NCI-H1417 (cell line): Measurements from ENCODE around the gene TTC39B.

ENCODE experiments used
- DNase-seq, 3 experiments: peaks; one replicate each; lab custom pipeline; 2025; lab: John Stamatoyannopoulos, UW

TTC39B gene

DNA sequence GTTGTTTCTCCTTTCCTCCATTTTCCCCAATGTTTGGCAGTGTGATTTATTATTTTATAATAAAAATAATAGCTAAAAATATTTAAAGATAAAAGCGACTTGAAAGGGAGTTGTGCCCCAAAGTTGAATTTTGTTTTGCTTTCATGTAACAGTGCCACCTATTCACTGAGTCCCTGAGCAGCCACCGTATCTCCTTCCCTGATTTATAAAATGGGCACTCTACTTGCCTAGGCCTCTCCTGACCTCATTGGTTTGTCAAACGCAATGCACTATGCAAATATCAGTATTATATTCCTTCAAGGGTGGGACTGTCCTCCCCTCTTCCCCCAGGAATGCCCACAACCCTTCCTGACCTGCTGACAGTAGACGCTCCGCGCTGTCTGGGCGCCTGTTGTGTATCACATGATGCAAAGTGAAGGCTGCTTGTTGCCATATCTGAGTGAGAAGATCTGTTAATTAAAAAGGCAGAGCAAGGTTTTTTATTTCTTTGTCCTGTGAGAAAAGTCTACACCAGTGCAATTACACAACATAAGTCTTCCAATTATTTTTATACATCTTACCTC lies 81.4 kb downstream of the TTC39B start:
- no peak for DNase-seq

DNA sequence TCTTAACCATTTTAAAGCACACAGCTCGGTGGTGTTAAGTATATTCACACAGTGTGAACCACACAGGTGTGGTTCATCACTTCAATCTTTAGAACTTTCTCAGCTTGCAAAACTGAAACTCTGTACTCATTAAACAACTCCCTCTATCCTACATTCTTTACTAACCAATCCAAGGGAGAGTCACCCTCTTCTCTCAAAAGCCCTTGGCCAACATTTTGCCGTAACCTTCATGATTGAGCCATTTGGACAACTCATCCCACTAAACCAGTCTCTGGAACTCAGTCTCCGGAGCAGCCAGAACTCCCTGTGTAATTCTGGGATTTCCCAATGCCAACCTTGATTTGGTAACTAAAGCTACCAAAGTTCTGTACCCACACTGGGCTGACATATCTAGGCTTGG lies 84.7 kb downstream of the TTC39B start:
- no peak for DNase-seq

DNA sequence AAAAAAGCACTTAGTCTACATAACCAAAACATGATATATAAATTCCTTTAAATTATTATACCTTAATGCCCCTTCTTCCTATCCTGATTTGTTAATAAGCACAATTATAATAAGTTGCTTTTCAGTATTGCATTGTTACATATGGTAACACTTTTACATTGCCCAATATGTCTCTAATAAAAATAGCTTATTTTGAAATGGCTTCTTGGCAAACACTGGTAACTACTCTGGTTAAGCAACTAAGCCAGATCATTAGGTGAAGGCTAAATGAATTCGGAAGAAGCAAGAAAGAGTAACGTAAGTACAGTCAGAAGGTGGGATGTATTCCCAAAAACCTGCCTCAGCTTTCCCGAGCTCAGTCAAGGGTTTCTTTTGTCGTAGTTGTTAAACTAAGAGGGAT lies 85.3 kb downstream of the TTC39B start:
- DNase-seq: no peak

- DNase-seq: no peak
Measured at GRCh38 chr9:15220658-15221318, 86.2 kb downstream of the TTC39B start.

GRCh38 chr9:15219546-15219945 lies 87.5 kb downstream of the TTC39B start:
- no peak for DNase-seq

DNA sequence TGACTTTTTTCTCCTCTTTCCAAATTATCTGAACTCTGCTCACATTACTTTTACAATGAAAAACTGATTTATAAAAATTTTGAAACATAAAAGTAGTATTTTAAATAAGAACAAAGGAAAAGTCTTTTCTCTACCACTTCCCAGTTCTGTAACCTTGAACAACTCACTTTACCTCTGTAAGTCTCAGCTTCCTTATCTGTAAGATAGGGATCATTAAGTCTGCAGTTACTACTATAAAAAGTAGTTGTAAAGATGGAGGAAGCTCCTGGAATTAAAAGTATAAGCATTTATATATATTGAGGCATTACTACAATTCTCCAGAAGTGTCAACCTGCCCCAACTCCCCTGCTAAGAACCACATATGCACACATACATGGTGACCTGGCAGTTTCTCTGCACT lies 88.0 kb downstream of the TTC39B start:
- no peak for DNase-seq

GRCh38 chr9:15213249-15213648 lies 93.8 kb downstream of the TTC39B start:
- peak in 1 of 3 experiments; percentile 6 for DNase-seq

GRCh38 chr9:15211815-15212495 lies 95.1 kb downstream of the TTC39B start:
- DNase-seq: no peak

DNA sequence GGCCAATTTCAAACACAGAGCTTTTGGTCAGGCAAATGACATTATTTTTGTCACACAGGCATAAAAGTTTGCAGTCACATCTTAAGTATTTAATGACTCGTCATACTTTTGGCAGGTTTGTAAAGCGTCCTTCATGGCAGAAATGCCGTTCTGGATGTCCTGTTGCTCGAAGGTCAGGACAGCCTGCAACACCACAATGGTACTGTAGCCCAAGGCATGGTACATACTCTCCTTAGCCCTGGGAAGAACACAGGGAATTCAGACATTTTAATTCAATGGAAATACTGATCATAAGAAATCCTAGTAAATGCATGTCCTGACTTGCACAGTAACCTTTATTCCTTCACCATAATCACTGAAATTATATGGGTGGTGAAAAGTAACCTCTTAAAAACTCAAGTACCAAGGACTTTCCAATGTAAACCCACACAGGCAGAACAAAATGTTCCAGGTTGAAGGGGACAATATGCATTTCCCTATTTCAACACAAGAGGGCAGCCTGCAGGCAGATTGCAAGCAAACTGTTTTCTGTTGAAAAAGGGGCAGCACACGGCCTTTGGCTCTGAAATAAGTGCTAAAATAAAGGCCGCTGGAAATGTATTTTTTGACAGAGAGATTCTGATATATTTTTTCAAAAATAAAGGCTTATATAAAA lies 95.7 kb downstream of the TTC39B start:
- peak; percentile 47 to 85 (median 82) for DNase-seq

DNA sequence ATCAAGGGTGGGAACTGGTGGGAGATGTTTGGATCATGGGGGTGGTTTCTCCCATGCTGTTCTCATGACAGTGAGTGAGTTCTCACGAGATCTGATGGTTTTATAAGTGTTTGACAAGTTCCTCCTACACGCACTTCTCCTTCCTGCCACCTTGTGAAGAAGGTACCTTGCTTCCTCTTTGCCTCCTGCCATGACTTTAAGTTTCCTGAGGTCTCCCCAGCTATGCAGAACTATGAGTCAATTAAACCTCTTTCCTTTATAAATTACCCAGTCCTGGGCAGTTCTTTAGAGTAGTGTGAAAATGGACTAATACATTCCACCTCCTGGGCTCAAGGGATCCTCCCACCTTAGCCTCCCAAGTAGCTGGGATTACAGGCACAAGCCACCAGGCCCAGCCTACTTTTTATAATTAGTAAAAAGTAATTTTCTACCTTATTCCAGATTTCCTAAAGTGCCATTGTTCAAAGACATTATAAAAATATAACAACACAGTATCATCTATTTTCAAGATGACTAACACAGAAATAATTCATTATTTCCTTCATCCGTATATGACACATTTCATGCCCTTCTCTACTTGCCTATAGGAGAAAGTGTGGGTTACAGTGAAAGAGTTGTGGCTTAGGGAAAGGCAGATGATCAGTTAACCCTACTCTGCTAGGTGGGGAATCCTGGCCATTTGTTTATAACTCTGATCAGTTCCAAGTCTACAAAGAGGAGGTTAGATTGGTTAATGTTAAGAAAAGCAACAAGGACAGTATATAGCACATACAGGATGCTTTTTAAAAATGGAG lies 99.9 kb downstream of the TTC39B start:
- no peak for DNase-seq

DNA sequence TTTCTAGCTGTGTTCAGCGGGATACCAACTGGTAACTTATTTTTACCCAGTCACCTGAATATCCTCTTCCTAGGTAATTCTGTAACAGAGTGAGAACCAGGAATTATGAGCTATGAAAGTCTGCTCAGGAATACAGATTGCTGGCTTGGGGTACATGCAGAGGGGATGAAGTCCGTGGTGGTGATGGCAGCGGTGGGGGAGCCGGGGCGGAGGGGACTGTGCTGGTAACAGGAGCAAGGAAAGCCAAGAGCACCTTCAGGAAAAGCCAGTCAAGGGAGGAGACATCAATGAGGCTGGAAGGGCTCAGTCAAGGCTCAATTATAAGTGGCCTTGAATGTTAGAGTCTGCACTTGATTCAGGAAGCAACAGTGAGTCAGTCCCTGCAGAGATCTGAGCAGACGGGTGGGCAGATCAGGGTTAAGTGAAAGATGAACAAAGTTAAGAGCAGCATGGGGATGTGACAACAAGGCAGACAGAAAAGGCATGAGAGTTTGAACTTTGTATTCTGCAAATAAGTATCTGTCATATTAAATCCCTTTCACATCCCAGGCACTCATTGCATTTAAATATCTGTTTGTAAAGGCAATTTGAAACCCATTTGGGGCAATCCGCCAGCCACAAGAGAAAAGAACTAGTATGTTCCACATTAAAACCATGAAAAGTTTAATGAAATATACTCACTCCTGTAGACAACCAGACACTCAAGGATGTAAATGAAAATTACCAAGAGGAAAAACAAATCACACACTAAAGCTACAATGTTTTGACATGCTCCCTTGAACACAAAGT lies 101.2 kb downstream of the TTC39B start:
- peak in 1 of 3 experiments; percentile 26 for DNase-seq

DNA sequence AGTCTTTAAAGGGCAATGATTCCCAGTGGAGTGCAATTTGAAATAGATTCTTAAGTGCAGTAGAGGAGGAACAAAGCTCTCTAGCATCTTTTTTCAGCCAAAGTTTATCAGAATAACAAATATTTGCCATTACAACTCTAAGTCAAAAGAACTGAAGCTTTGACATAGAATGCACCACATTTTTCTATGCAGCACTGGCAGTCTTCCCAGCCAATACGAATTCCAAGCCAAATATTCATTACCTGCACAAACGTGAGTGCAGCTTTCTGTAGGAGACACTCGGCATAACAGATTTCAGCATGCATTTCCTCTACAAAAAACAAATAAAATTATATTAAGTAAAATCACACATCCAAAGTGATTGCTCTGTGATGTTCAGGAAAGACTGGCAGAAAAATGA lies 103.4 kb downstream of the TTC39B start:
- no peak for DNase-seq

DNA sequence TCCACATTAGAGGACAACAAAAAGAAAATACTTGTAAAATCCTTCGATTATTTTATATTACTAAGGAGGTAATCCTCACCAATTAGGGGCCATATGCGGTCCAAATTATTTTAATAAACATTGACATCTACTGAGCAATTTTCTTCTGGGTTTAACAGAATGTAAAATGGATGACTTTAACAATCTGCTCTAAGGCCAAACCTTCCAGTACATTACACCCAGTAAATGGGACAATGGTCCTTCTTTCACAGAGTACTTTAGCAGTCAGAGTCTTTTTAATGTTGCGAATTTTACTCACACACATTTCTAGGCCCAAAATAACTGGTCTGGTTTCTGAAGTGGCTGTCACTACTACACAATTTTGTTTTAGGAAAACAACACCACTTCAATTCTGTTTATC lies 106.9 kb downstream of the TTC39B start:
- no peak for DNase-seq

GRCh38 chr9:15192856-15193255 lies 114.2 kb downstream of the TTC39B start:
- DNase-seq: no peak

DNA sequence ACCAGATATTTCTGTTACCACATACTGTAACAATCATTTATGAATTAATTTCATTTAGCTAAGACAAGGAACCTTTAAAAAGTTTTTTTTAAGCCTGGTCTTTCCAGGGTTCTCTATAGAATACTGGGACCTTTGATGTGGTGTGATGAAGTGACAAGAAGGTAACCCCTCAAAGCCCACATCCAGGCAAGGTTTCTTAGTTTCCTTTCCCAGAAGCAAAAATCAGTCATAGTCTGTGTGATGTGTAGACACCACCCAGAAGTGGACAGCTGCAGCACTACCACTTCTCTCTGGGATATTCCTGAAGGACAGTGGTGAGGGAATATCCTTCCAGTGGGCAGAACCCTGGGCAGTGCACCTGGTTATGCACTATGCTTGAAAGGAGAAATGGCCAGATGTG lies 115.6 kb downstream of the TTC39B start:
- DNase-seq: no peak

DNA sequence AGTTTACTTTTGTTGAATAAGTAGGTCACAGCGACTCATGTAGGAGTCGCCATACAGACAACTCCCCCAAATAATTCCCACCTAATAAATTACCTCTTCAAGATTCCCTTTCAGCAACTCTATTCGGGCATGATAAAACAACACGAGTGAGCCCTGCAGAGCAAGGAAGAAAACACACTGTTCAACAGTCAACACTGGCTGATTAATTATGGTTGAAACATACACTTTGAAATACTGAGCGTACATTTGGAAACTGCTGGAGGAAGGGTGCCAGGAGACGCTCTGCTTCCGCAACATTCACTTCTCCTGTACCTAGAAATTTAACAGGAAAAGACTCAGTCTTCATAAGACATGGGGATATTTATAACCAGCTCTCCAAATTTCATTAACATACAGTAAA lies 117.5 kb downstream of the TTC39B start:
- peak in 2 of 3 experiments; percentile 9 to 50 for DNase-seq

GRCh38 chr9:15187589-15187988 lies 119.4 kb downstream of the TTC39B start:
- DNase-seq: peak in 2 of 3 experiments; percentile 56 to 76

GRCh38 chr9:15182730-15183129 lies 124.3 kb downstream of the TTC39B start:
- peak in 1 of 3 experiments; percentile 56 for DNase-seq

- DNase-seq: peak; percentile 31 to 93 (median 53)
Measured at GRCh38 chr9:15182101-15182551, 124.9 kb downstream of the TTC39B start.

GRCh38 chr9:15180124-15180523 lies 126.9 kb downstream of the TTC39B start:
- DNase-seq: no peak

DNA sequence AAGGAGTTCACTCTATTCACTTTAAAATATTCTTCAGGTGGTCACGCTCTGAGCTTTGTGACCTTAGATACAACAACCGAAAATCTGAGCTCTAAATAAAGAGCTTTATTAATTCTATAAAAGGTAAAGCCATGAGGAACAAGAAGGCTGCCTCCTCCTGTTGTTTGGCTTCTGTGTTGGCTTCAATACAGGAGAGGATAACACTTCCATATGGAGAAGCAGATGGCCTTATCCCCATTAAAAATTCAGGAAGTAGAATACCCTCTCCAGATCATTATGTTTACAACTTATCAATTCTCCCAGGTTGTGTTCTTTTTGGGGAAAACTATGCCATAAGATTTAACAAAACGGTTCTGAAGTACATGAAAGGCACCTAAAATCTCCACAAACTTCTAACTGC lies 128.4 kb downstream of the TTC39B start:
- no peak for DNase-seq
